Measurements from ENCODE around the gene EVI5. TPM values are rescaled to one million over a fixed set of nuclear protein-coding genes. Genes with fewer than 3 reads are reported as not detected.
"Not testable (repeated sequence)": the region's sequence is repeated elsewhere in the genome, so short reads cannot be mapped to it uniquely, and the experiment has no call there.

Gene EVI5
- total RNA-seq, 1 donor from 2014 or later = 77.7 TPM

DNA sequence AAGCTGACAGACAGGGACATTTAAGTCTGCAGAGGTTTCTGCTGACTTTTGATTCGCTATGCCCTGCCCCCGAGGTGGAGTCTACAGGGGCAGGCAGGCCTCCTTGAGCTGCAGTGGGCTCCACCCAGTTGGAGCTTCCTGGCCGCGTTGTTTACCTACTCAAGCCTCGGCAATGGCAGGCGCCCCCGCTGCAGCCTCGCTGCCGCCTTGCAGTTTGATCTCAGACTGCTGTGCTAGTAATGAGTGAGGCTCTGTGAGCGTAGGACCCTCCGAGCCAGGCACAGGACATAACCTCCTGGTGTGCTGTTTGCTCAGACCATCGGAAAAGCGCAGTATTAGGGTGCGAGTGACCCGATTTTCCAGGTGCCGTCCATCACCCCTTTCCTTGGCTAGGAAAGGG is 149.7 kb downstream of the EVI5 start:
- not testable (repeated sequence) for ATAC-seq

DNA sequence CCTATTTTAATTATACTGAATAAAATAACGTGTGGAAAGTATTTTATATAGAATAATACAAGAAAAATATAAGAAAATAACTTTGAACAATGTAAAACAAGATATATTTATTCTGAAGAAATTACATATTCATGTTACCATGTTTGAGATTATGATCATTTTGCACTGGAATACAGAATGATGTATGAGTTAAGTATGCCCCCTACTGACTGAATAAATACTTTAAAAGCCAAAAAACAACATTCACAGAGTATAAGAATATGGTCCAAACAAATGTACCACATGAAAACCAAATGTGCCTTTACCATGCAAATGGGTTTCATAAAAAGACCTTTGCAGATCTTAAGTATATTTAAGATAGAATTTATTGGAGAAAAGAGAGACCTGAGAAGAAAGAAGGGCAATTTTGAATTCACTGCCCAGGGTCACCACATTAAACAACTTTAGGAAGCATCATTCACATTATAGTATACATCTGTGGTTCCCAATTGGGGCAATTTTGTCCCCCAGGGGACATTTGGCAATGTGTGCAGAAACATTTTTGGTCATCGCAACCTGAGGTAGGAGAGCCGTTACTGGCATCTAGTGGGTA is 161.6 kb downstream of the EVI5 start:
- intact Hi-C loops (cut with DNase I) = no loop called here
- DNase-seq (ENCODE audit: low spot score) = no peak
- no peak for ATAC-seq

More for the DNA sequence above, 149.7 kb downstream of the EVI5 start:
- DNase-seq (ENCODE audit: low spot score); intact Hi-C loops (cut with DNase I): not testable (repeated sequence)

DNA sequence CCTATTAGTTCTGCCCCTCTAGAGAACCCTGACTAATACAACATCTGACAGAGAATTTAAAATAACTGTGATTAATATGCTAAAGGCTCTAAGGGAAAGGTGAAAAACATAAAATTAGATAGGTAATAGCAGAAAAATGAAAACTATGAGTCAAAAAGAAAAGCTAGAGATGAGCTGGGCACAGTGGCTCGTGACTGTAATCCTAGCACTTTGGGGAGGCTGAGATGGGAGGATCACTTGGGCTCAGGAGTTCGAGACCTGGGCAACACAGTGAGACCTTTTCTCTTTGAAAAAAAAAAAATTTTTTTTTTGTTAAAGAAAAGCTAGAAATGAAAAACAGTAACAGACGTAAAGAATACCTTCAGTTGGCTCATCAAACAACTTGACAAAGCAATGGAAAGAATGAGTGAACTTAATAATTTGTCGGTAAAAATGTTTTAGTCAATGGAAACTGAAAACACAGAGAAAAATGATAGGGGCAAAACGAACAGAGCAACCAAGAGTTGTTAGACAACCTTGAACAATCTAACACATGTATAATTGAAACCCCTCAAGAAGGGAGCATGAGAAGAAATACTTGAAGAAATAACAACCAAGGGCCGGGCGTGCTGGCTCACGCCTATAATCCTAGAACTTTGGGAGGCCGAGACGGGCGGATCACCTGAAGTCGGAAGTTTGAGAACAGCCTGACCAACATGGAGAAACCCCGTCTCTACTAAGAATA is 165.3 kb downstream of the EVI5 start:
- intact Hi-C loops (cut with DNase I) = no loop called here
- ATAC-seq (no peak), DNase-seq (ENCODE audit: low spot score) (no peak)

DNA sequence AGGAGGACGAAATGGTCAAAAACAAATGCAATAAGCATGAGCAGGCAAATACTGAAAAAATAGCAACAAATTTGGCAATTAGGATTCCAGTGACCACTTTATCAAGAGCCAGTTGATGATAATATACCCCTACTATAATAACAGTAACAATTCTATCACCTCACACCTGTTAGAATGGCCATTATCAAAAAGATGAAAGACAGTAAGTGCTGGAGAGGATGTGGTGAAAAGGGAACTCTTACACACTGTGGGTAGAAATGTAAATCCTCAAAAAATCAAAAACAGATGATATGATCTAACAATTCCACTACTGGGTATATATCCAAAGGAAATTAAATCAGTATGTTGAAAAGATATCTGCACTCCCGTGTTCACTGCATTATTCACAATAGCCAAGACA is 183.9 kb downstream of the EVI5 start:
- ATAC-seq (no peak), DNase-seq (ENCODE audit: low spot score) (no peak)
- intact Hi-C loops (cut with DNase I) = no loop called here

DNA sequence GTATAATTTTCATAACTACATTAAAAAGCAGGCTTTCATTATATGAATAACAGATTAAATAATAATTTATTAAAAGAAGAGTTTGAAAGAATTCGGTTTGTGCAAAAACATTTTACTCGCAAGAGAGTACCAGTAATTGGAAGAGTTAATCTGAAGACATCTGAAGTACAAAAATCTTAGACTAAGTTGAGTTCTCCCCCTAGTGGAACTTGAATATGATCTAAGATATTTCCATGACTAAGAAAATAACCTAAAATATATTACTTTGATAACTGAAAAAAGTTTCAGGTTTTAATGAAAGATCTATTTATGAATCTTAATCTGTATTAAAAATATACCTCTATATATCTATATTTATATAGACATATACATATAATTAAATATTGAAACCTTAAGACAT is 185.7 kb downstream of the EVI5 start:
- DNase-seq (ENCODE audit: low spot score) (no peak), ATAC-seq (no peak)
- intact Hi-C loops (cut with DNase I) = no loop called here

DNA sequence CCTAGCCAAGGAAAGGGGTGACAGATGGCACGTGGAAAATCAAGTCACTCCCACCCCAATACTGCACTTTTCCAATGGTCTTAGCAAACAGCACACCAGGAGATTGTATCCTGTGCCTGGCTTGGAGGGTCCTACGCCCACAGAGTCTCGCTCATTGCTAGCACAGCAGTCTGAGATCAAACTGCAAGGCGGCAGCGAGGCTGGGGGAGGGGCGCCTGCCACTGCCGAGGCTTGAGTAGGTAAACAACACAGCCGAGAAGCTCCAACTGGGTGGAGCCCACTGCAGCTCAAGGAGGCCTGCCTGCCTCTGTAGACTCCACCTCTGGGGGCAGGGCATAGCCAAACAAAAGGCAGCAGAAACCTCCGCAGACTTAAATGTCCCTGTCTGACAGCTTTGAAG is 195.5 kb downstream of the EVI5 start:
- ATAC-seq; DNase-seq (ENCODE audit: low spot score); intact Hi-C loops (cut with DNase I): not testable (repeated sequence)

DNA sequence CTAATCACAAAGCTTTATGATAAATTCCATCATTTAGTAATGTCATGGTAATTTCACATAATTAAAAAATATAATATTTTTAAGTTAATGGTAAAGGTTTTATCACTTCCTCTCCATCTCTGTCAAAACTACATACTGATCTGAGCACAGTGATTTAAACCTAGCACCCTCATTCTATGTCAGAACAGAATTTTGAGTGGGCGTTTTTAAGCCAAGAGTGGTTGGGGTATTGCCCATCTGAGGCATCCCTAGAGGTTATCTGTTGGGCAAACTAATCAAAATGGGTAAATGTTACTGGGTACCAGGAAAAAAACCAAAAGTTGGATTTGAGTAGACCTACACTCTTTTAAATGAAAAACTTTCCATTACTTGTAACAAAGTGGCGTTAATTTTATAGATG is 197.5 kb downstream of the EVI5 start:
- DNase-seq (ENCODE audit: low spot score) (no peak), ATAC-seq (no peak)
- intact Hi-C loops (cut with DNase I) = no loop called here

DNA sequence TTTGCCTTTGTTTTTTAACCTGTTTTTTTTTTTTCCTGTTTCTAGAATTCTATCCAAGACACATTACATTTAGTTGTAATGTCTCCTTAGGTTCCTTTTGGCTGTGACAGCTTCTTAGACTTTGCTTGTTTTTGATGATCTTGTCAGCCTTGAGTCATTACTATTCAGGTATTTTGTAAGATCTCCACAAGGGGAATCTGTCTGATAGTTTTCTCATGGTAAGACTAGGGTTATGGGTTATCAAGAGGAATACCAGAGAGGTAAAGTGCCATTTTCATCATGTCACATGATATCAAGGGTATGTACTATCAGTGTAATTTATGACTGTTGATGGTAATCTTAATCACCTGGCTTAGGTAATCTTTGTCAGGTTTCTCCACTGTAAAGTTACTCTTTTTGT is 199.1 kb downstream of the EVI5 start:
- ATAC-seq = no peak
- intact Hi-C loops (cut with DNase I) = no loop called here
- DNase-seq (ENCODE audit: low spot score) = no peak

DNA sequence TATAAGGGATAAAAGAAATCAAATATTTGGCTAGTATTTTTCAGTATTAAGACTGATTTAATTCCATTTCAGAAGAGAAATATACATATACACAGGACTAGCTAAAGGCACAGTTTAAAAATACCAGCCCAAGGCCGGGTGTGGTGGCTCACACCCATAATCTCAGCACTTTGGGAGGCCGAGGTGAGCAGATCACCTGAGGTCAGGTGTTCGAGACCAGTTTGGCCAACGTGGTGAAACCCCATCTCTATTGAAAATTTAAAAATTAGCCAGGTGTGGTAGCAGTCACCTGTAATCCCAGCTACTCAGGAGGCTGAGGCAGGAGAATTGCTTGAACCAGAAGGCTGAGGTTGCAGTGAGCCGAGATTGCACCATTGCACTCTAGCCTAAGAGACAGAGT is 200.1 kb downstream of the EVI5 start:
- intact Hi-C loops (cut with DNase I); DNase-seq (ENCODE audit: low spot score); ATAC-seq: not testable (repeated sequence)

DNA sequence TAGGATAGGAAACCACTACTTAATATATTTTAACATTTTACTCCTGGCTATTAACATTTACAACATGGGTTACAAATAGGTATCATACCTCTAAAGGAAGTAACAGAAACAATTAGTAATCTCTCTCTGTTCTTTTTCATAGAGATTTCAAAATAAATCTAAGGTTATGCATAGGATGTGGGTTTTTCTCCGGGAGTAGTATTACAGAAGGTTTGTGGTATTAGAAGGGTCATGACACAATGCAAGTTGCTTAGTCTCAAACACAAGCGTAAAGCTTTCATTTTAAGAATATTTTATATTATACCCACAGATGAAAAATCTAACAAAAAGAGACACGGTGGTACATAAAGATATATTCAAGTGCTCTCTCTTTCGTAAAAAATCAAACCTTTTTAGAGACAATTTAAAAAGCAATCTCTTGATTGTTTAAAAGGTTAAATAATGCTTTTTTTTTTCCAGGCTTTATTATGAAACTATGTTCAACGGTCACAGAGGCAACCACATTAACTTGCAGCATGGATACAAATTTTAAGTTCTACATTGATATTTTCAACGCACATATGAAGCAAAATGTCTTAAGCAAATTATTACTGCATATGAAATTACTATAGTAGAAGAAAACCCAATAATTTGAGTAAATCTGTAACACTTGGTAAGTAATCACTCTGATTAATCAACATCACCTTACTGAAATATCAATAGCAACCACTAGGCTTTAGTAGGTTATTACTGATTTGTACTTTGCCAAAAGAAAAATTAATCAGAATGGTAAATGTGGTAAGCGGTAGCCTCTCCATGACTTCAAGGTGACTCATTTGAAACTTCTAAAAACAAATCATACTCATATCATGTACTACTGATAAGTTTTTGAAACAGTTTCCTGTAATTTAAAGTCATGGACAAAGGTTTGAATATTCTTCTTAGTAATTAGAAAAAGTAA is 200.8 kb downstream of the EVI5 start:
- intact Hi-C loops (cut with DNase I) = no loop called here
- ATAC-seq (no peak), DNase-seq (ENCODE audit: low spot score) (no peak)

DNA sequence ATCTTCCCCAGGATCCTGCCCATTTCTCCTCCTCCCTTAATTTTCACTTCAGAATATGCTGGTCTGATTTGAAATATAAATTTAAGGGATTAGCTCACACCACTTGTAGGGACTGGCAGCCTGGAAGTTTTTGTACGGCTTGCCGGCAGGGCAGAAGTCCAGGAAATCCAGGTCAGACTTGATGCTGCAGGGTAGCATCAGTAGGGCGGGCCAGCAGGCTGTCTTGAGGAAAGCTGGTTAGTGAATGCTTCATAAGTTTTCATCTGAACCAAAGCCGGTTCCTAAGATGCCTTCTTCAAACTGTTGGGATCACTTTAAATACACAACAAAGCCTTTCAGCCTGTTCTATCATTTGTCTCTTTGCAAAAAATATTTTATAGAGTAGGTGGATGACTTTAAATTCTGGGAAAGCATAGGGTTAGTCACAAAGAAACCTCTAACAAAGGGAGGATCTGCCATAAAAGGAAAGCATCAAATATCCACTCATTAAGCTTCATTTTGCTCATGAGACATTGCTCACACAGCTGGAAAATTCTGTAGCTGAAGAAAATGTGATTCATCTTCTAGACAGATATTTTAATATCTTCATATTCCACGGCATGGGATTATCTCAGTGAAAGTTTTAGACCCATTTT is 207.5 kb downstream of the EVI5 start:
- DNase-seq (ENCODE audit: low spot score) = no peak
- ATAC-seq = no peak
- intact Hi-C loops (cut with DNase I) = no loop called here

DNA sequence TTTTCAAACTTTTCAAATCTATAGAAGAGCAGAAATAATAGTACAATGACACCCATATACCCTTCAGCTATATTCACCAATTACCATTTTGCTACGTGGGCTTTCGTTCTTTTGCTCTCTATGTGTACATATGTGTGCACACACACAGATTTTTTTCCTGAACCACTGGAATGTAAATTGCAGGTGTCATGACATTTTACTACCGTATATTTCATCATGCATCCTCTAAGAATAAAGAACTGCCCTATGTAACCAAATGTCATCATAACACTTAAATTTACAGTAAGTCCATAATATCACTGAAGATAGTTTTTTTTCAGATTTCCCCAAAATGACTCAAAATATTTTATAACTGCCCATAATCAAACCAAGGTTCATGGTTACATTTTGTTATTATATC is 209.8 kb downstream of the EVI5 start:
- no peak for ATAC-seq
- intact Hi-C loops (cut with DNase I) = no loop called here

DNA sequence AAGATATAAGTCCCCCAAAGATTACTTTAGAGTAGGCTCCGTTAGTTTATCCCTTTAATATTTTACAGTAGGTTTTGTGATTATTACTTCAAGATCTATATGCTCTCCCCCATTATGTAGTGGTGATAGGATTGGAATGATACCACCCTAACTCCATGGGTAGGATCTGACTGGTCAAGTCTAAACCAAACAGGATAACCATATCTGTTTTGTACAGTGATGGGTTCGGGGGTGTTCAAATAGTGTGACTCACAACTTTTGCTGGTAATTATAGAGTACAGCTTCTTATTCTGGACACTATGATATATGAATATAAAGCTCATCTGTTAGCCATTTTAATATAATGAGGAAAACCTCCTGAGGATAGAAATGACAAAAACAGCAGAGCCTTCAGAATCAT is 212.4 kb downstream of the EVI5 start:
- ATAC-seq = no peak
- intact Hi-C loops (cut with DNase I) = no loop called here
- no peak for DNase-seq (ENCODE audit: low spot score)

More for the DNA sequence above, 209.8 kb downstream of the EVI5 start:
- DNase-seq (ENCODE audit: low spot score) = no peak

DNA sequence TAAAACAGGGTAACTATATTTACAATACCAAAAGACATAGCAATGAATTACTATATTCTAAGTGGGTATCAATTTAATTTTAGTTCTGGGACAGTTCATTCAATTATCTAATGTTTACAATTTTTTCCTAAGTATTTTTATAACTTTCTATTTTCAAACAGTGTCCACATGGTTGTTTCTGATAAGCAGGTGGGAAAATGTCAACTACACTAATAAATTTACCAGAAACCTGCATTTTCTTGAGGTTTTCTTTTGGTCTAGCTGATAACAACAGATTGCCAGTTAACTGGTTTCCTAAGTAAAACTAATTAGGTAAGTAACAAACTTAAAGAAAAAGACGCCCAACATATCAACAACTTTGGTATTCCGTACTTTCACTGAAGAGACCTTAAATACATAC is 213.3 kb downstream of the EVI5 start:
- intact Hi-C loops (cut with DNase I) = no loop called here
- DNase-seq (ENCODE audit: low spot score) (no peak), ATAC-seq (no peak)

DNA sequence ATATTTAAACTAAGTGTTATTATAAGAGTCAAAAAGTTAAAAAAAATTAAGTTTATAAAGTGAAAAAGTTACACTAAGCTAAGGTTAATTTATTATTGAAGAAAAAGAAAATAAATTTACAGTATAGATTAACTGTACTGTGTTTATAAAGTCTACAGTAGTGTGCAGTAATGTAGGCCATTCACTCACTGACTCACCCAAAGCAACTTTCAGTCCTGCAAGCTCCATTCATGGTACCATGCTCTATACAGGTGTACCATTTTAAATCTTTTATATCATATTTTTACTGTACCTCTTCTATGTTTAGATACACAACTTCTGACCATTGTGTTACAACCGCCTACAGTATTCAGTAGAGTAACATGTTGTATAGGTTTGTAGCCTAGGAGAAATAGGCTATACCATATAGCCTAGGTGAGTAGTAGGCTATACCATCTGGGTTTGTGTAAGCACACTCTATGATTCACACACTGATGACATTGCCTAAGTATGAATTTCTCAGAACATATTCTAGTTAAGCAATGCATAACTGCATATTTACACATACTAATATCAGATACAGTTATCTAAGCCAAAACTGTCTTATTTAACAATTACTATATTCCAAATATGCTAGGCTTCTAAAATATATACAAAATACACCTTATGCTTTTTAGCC is 217.6 kb downstream of the EVI5 start:
- intact Hi-C loops (cut with DNase I) = no loop called here

DNA sequence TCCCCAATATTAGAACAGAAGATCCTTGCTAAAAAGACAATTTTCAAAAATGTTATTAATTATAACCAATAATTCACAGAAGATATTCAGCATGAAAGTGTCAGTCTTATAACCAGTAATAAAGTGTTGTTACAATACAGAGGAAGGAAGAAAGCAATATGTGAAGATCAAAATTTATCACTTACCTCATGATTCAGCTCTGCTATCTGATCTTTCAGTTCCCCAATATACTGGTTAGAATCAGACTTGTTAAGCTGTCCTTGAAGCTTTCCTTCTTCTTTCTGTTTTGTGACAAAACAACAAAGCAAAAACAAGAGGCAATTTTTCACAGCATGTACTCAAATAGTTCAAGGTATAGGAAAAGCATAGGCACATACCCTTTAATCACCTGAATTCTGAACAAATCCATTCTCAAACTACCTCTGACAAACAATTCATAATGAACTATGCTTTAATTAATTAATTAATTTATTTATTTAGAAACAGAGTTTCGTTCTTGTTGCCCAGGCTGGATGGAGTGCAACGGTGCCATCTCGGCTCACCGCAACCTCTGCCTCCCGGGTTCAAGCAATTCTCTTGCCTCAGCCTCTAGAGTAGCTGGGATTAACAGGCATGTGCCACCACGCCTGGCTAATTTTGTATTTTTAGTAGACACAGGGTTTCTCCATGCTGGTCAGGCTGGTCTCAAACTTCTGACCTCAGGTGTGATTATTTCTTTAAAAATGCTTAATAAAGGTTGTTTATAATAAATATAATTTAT is 221.3 kb downstream of the EVI5 start:
- ATAC-seq (no peak), DNase-seq (ENCODE audit: low spot score) (no peak)
- intact Hi-C loops (cut with DNase I) = no loop called here

More for the DNA sequence above, 217.6 kb downstream of the EVI5 start:
- no peak for ATAC-seq
- DNase-seq (ENCODE audit: low spot score) = no peak

DNA sequence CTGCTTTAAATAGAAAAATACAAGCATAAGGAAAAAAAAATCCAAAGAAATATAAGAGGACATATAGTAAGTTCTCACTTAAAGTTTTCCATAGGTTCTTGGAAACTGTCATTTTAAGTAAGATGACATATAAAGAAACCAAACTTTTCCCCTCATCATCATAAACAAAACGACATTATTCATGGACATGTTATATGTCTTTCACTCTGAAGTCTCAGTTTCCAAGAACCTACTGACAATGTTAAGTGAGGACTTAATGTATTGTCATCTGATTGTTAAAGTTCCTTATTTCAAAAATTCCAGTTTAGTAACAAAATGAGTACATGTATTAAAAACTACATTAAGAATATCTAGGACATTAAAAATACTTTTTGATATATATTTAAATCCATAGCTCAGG is 228.6 kb downstream of the EVI5 start:
- no peak for ATAC-seq
- DNase-seq (ENCODE audit: low spot score) = no peak
- intact Hi-C loops (cut with DNase I) = no loop called here

DNA sequence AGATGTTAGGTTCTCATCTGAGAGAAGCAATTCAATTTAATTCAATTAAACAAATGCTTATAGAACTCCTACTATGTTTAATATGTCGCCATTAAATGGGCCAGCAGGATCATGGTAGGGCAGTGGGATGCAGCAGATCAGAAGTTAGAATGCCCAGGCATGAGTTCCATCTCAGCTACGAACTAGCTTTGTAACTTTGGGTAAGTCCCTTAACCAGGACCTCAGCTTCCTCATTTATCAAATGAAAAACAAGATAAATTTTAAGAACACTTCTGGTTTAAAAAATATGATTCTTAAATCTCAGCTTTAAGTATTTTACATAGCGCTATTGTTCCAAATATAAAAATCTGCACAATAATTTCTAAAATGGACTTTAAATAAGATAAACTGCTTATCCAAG is 230.7 kb downstream of the EVI5 start:
- ATAC-seq (no peak), DNase-seq (ENCODE audit: low spot score) (no peak)
- intact Hi-C loops (cut with DNase I) = no loop called here

Measured in sciatic nerve (tissue), 2 donors.